Lung (tissue), 12 donors: ENCODE results near the gene DUOXA1. TPM values are rescaled to one million over a fixed set of nuclear protein-coding genes. Genes with fewer than 3 reads are reported as not detected.

Source experiments
- ATAC-seq: fragments of 200-7000 bp; cut with Tn5 transposase; one replicate; pipeline ENCODE4 v1.9.1; 2020; ENCODE audit warnings: moderate number of reproducible peaks; ENCODE audit not compliant: insufficient read depth, low FRiP score
- DNase-seq, 3 donors: peaks; one replicate each; pipeline ENCODE4 v3.0.0-alpha.2; 2013 to 2017
- H3K27ac ChIP-seq, 2 donors: one replicate each; pipeline ENCODE4 v1.5.1; 2013; ENCODE audit warnings: mild to moderate bottlenecking in 2 of 2, moderate library complexity in 2 of 2, control low read depth in 1 of 2, inconsistent platforms in 1 of 2, low read depth in 1 of 2, low read length in 1 of 2
- H3K27me3 ChIP-seq, 3 donors: one replicate each; pipeline ENCODE4 v1.5.1; 2013; ENCODE audit warnings: low read length in 2 of 3; ENCODE audit not compliant: control insufficient read depth in 3 of 3, insufficient read depth in 3 of 3
- H3K36me3 ChIP-seq, 4 donors: one replicate each; pipeline ENCODE4 v1.5.1; 2013; ENCODE audit warnings: low read length in 4 of 4, mild to moderate bottlenecking in 1 of 4, moderate library complexity in 1 of 4; ENCODE audit not compliant: control insufficient read depth in 4 of 4, insufficient read depth in 4 of 4
- H3K4me1 ChIP-seq, 5 donors: one replicate each; pipeline ENCODE4 v1.5.1; 2013; ENCODE audit warnings: low read length in 5 of 5, mild to moderate bottlenecking in 2 of 5, moderate library complexity in 1 of 5; ENCODE audit not compliant: control insufficient read depth in 5 of 5, insufficient read depth in 5 of 5
- H3K4me3 ChIP-seq: one replicate; pipeline ENCODE4 v1.5.1; 2013; ENCODE audit warnings: mild to moderate bottlenecking, control low read depth, moderate library complexity
- H3K9ac ChIP-seq, 2 donors: one replicate each; pipeline ENCODE4 v1.5.1; 2013; ENCODE audit warnings: low read length in 2 of 2, control low read depth in 1 of 2; ENCODE audit not compliant: insufficient read depth in 1 of 2
- H3K9me3 ChIP-seq, 4 donors: one replicate each; pipeline ENCODE4 v1.5.1; 2013; ENCODE audit warnings: low read length in 3 of 4, mild to moderate bottlenecking in 1 of 4, moderate library complexity in 1 of 4; ENCODE audit not compliant: control insufficient read depth in 4 of 4, insufficient read depth in 3 of 4
- CTCF ChIP-seq: IDR thresholded peaks from 2 replicates; pipeline ENCODE4 v1.5.1; 2012; ENCODE audit warnings: mild to moderate bottlenecking; ENCODE audit errors: control extremely low read depth, extremely low read depth
- WGBS, 2 donors: extraction: QIAGEN DNeasy Blood & Tissue Kit; methylation state at CpG; one replicate each; pipeline ENCODE4 v1.1.7; 2013; 5-methylcytosine and 5-hydroxymethylcytosine counted together
- polyA plus RNA-seq, 2 donors: library from polyadenylated mRNA; stranded (reverse); fragments of 200-250 nt; gene quantifications; one replicate each; pipeline ENCODE4 v1.2.1, GENCODE V29; 2013
- total RNA-seq, 2 donors: library from RNA; depleted of rRNA in 1 of 2; stranded (reverse); fragments of >200 nt in 1 of 2; gene quantifications; one replicate each; pipeline ENCODE4 v1.2.1, GENCODE V29; 2014 to 2021
- donor health status: control.
- donor health status: control.
- donor health status: Bipolar disorder and iron deficiency.
- donor health status: healthy.
- donor health status: DM: yes; HTN: yes; CAD: no.

DUOXA1 gene
- total and polyA plus RNA-seq, 4 donors, result 42.6 to 203 (median 108) TPM

DNA sequence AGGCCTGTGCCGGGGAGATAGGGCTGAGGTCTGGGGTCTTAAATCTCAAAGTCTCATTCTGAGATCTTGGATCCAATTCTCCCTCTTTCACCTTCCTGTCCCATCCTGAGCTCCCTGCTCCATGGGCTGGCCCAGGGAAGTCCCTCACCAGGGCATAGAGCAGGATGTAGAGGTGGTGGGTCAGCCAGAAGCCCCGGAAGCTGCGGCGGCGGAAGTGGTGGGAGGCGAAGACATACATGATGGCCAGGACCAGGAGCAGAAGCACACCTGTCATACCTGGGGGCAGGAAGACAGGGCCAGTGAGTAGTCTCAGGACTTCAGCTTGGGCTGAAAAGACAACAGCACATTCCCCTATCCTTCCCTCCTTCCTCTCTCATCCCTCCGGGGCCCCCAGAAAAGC lies 32.2 kb downstream of the DUOXA1 start:
- Histone ChIP-seq H3K36me3 (no peaks in the 10 kb centered on the region), H3K4me1 (no peaks in the 10 kb centered on the region), H3K27me3 (no peaks in the 10 kb centered on the region), H3K9ac (no peak overlapping the region), H3K4me3 (no peak overlapping the region), H3K9me3 (no peaks in the 10 kb centered on the region), H3K27ac (no peak overlapping the region)
- no peak for TF ChIP-seq CTCF
- ATAC-seq, result no peak
- DNase-seq, result no peak
- WGBS, 2 donors, result 90 to 92% methylated on average over 7 of the region's 7 CpGs

GRCh38 chr15:45095661-45096060 lies 34.0 kb downstream of the DUOXA1 start:
- Histone ChIP-seq H3K9me3 (peaks cover 0 to 3% (median 0%) of the 10 kb centered on the region in 4 donors), H3K9ac (no peak overlapping the region), H3K36me3 (no peaks in the 10 kb centered on the region), H3K27me3 (peaks cover 0 to 6% (median 0%) of the 10 kb centered on the region in 3 donors), H3K4me3 (no peak overlapping the region), H3K27ac (no peak overlapping the region), H3K4me1 (no peaks in the 10 kb centered on the region)
- no peak for TF ChIP-seq CTCF
- WGBS, 2 donors, result 94% methylated on average over 11 of the region's 11 CpGs
- no peak for DNase-seq
- no peak for ATAC-seq

DNA sequence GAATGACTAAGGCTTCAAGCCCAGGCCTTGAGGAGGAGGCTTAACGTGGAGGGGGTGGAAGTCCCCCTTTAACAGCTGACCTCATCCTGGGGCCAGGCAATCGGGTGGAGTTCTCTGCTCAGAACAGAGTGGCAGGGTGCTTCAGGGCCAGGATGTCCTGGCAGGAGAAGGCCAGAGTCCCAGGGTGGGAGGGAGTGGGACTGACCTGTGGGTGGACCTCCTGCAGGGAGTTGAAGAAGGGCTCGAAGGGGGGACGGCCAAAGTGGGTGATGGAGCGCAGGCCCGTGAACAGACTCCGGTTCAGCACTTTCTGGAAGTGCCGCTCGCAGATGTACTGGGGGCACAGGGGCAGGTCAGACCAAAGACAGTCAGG lies 35.3 kb downstream of the DUOXA1 start:
- DNase-seq (no peak), ATAC-seq (no peak)
- H3K4me3 ChIP-seq, result no peak overlapping the region
- no peak overlapping the region for H3K9ac ChIP-seq
- H3K27ac ChIP-seq, result no peak overlapping the region
- no peaks in the 10 kb centered on the region for H3K4me1 ChIP-seq
- H3K36me3 ChIP-seq, result no peaks in the 10 kb centered on the region
- 85% methylated on average over 9 of the region's 9 CpGs for WGBS, 2 donors
- peaks cover 0 to 6% (median 0%) of the 10 kb centered on the region in 3 donors for H3K27me3 ChIP-seq
- peaks cover 0 to 3% (median 0%) of the 10 kb centered on the region in 4 donors for H3K9me3 ChIP-seq
- no peak for TF ChIP-seq CTCF
